Stomach (tissue), 4 donors: Measurements from ENCODE around the gene YIPF1.

Experiments
- CTCF ChIP-seq, 7 experiments: fragments of 450-650 bp in 4 of 7; fragments of 200-600 bp in 3 of 7; sonication (generic) in 3 of 7; IDR thresholded peaks; one replicate each; pipeline ENCODE4 v1.5.1; 2016 to 2019; ENCODE audit warnings: antibody characterized with exemption in 7 of 7, control low read depth in 2 of 7, mild to moderate bottlenecking in 1 of 7
- POLR2A ChIP-seq, 4 donors: fragments of 450-650 bp; IDR thresholded peaks; one replicate each; pipeline ENCODE4 v1.6.1; 2016; ENCODE audit warnings: antibody characterized with exemption in 4 of 4, control low read depth in 2 of 4, mild to moderate bottlenecking in 1 of 4, moderate library complexity in 1 of 4

GRCh38 chr1:53929246-53929960, 39.8 kb upstream of the YIPF1 start:
- TF ChIP-seq CTCF (IDR thresholded peaks at IDR 0.05): no peak
- TF ChIP-seq POLR2A (IDR thresholded peaks at IDR 0.05): no peak
